G401.6 (cell line): Measurements from ENCODE around the gene GNPTG.

Experiments
- FAIRE-seq: peaks from 2 replicates; lab custom pipeline; 2012; peaks lifted over from hg19 to GRCh38; lab: Jason Lieb, UNC

Gene GNPTG

GRCh38 chr16:1394367-1394951, 42.7 kb downstream of the GNPTG start:
- FAIRE-seq = no peak

- no peak for FAIRE-seq
Measured at GRCh38 chr16:1395444-1396031, 43.8 kb downstream of the GNPTG start.

GRCh38 chr16:1397779-1398178, 46.0 kb downstream of the GNPTG start:
- FAIRE-seq = no peak

- no peak for FAIRE-seq
Measured at GRCh38 chr16:1398351-1398750, 46.6 kb downstream of the GNPTG start.

- FAIRE-seq = no peak
Measured at GRCh38 chr16:1398826-1399581, 47.3 kb downstream of the GNPTG start.

- FAIRE-seq = no peak
Measured at GRCh38 chr16:1401061-1401757, 49.5 kb downstream of the GNPTG start.

- FAIRE-seq = no peak
Measured at GRCh38 chr16:1401758-1402154, 50.0 kb downstream of the GNPTG start.

GRCh38 chr16:1403036-1403435, 51.3 kb downstream of the GNPTG start:
- FAIRE-seq = no peak

GRCh38 chr16:1403733-1404132, 52.0 kb downstream of the GNPTG start:
- no peak for FAIRE-seq

GRCh38 chr16:1407753-1408152, 56.0 kb downstream of the GNPTG start:
- FAIRE-seq = no peak

- FAIRE-seq = peak; percentile 94
Measured at GRCh38 chr16:1408171-1408837, 56.6 kb downstream of the GNPTG start.

GRCh38 chr16:1412847-1413246, 61.1 kb downstream of the GNPTG start:
- no peak for FAIRE-seq
